Tibial artery (tissue), 4 donors: ENCODE measurements around the gene LRCOL1.

ENCODE experiments used
- DNase-seq, 2 donors: peaks; one replicate each; pipeline ENCODE4 v3.0.0-alpha.2; 2019
- H3K27ac ChIP-seq, 2 donors: fragments of 200-600 bp; sonication (generic) in 1 of 2; 1 replicate in 1 of 2; 2 replicates in 1 of 2; pipeline ENCODE4 v1.5.1; 2018 to 2019; ENCODE audit warnings: mild to moderate bottlenecking in 1 of 2
- H3K27me3 ChIP-seq, 2 donors: fragments of 200-600 bp; sonication (generic) in 1 of 2; one replicate each; pipeline versions ENCODE4 v1.5.1 to v1.6.0; 2016 to 2019
- H3K36me3 ChIP-seq, 3 donors: fragments of 200-600 bp; sonication (generic) in 2 of 3; one replicate each; pipeline ENCODE4 v1.5.1; 2016 to 2019; ENCODE audit warnings: mild to moderate bottlenecking in 2 of 3
- H3K4me1 ChIP-seq, 4 donors: fragments of 200-600 bp; sonication (generic) in 2 of 4; 1 replicate in 3 of 4; 2 replicates in 1 of 4; pipeline ENCODE4 v1.5.1; 2016 to 2019
- H3K4me3 ChIP-seq, 2 donors: fragments of 200-600 bp; sonication (generic) in 1 of 2; 1 replicate in 1 of 2; 2 replicates in 1 of 2; pipeline ENCODE4 v1.5.1; 2018 to 2019; ENCODE audit warnings: mild to moderate bottlenecking in 2 of 2
- H3K9me3 ChIP-seq, 3 donors: fragments of 200-600 bp; sonication (generic) in 1 of 3; one replicate each; pipeline ENCODE4 v1.5.1; 2016 to 2019
- CTCF ChIP-seq, 2 experiments: fragments of 200-600 bp in 1 of 2; fragments of 450-650 bp in 1 of 2; IDR thresholded peaks; one replicate each; pipeline ENCODE4 v1.5.1; 2017 to 2019; ENCODE audit warnings: antibody characterized with exemption in 2 of 2, mild to moderate bottlenecking in 1 of 2, moderate library complexity in 1 of 2
- intact Hi-C: fragments of 100-400 bp; cut with DNase I; formaldehyde crosslinking; loops from one replicate; pipeline ENCODE4 v1.15.0; 2023; ENCODE audit warnings: low total_unique reads

Gene LRCOL1

GRCh38 chr12:132572106-132572505 lies 38.3 kb downstream of the LRCOL1 start:
- H3K4me3 ChIP-seq, result no peak overlapping the region
- H3K27me3 ChIP-seq, result no peaks in the 10 kb centered on the region
- no peak overlapping the region for H3K27ac ChIP-seq
- peaks cover 5 to 90% (median 74%) of the 10 kb centered on the region in 3 donors for H3K36me3 ChIP-seq
- no peaks in the 10 kb centered on the region for H3K9me3 ChIP-seq
- TF ChIP-seq CTCF (IDR thresholded peaks at IDR 0.05), result no peak
- DNase-seq, result no peak
- intact Hi-C loops, result no loop called here
- H3K4me1 ChIP-seq, result no peaks in the 10 kb centered on the region

- H3K9me3 ChIP-seq, result no peaks in the 10 kb centered on the region
- no peak for TF ChIP-seq CTCF (IDR thresholded peaks at IDR 0.05)
- no peak overlapping the region for H3K4me3 ChIP-seq
- no peak overlapping the region for H3K27ac ChIP-seq
- no peak for DNase-seq
- H3K27me3 ChIP-seq, result no peaks in the 10 kb centered on the region
- H3K36me3 ChIP-seq, result peaks cover 5 to 86% (median 72%) of the 10 kb centered on the region in 3 donors
- intact Hi-C loops, result no loop called here
- no peaks in the 10 kb centered on the region for H3K4me1 ChIP-seq
These were observed 38.8 kb downstream of the LRCOL1 start for GRCh38 chr12:132571598-132571997.

- no peak overlapping the region for H3K4me3 ChIP-seq
- H3K27ac ChIP-seq, result no peak overlapping the region
- H3K27me3 ChIP-seq, result no peaks in the 10 kb centered on the region
- intact Hi-C loops, result no loop called here
- H3K36me3 ChIP-seq, result peaks cover 5 to 82% (median 71%) of the 10 kb centered on the region in 3 donors
- no peak for TF ChIP-seq CTCF (IDR thresholded peaks at IDR 0.05)
- H3K9me3 ChIP-seq, result no peaks in the 10 kb centered on the region
- no peaks in the 10 kb centered on the region for H3K4me1 ChIP-seq
- DNase-seq, result no peak
These were observed 39.3 kb downstream of the LRCOL1 start for GRCh38 chr12:132571051-132571450.

GRCh38 chr12:132570635-132571034 lies 39.7 kb downstream of the LRCOL1 start:
- no peak overlapping the region for H3K4me3 ChIP-seq
- H3K4me1 ChIP-seq, result no peaks in the 10 kb centered on the region
- no peaks in the 10 kb centered on the region for H3K9me3 ChIP-seq
- peaks cover 5 to 82% (median 68%) of the 10 kb centered on the region in 3 donors for H3K36me3 ChIP-seq
- intact Hi-C loops, result no loop called here
- TF ChIP-seq CTCF (IDR thresholded peaks at IDR 0.05), result no peak
- DNase-seq, result no peak
- H3K27ac ChIP-seq, result no peak overlapping the region
- no peaks in the 10 kb centered on the region for H3K27me3 ChIP-seq

- no peak for TF ChIP-seq CTCF (IDR thresholded peaks at IDR 0.05)
- H3K27ac ChIP-seq, result no peak overlapping the region
- H3K9me3 ChIP-seq, result no peaks in the 10 kb centered on the region
- no peaks in the 10 kb centered on the region for H3K27me3 ChIP-seq
- H3K4me3 ChIP-seq, result no peak overlapping the region
- H3K4me1 ChIP-seq, result no peaks in the 10 kb centered on the region
- DNase-seq, result no peak
- intact Hi-C loops, result no loop called here
- H3K36me3 ChIP-seq, result peaks cover 5 to 80% (median 63%) of the 10 kb centered on the region in 3 donors
These were observed 40.4 kb downstream of the LRCOL1 start for GRCh38 chr12:132569856-132570480.
